Neural progenitor cell (in vitro differentiated cells): ENCODE data around the gene SUSD6. TPM values are rescaled to one million over a fixed set of nuclear protein-coding genes. Genes with fewer than 3 reads are reported as not detected.

Experiments
- DNase-seq: peaks from one replicate; pipeline ENCODE4 v3.0.0-alpha.2; 2016; ENCODE audit warnings: low spot score
- H2AFZ ChIP-seq: fragments of 200-600 bp; sonication (generic); replicated peaks from 2 replicates; pipeline ENCODE4 v1.6.1; 2016; ENCODE audit warnings: antibody characterized with exemption
- H3F3A ChIP-seq: fragments of 200-600 bp; sonication (generic); 2 replicates; pipeline ENCODE4 v1.6.1; 2016; ENCODE audit warnings: antibody characterized with exemption, low read depth
- H3K27ac ChIP-seq: fragments of 200-600 bp; sonication (generic); 2 replicates; pipeline ENCODE4 v1.5.1; 2016; ENCODE audit warnings: mild to moderate bottlenecking
- H3K27me3 ChIP-seq: fragments of 200-600 bp; sonication (generic); 2 replicates; pipeline ENCODE4 v1.6.1; 2016; ENCODE audit warnings: mild to moderate bottlenecking, moderate library complexity
- H3K36me3 ChIP-seq: fragments of 200-600 bp; sonication (generic); 2 replicates; pipeline ENCODE4 v1.5.1; 2016
- H3K4me1 ChIP-seq: fragments of 200-600 bp; sonication (generic); 2 replicates; pipeline ENCODE4 v1.6.1; 2016; ENCODE audit warnings: mixed run types
- H3K4me2 ChIP-seq: fragments of 200-600 bp; sonication (generic); 2 replicates; pipeline ENCODE4 v1.6.1; 2016
- H3K4me3 ChIP-seq: fragments of 200-600 bp; sonication (generic); 2 replicates; pipeline ENCODE4 v1.5.1; 2016
- H3K79me2 ChIP-seq: fragments of 200-600 bp; sonication (generic); 2 replicates; pipeline ENCODE4 v1.6.1; 2016; ENCODE audit warnings: low read depth
- H3K9ac ChIP-seq: fragments of 200-600 bp; sonication (generic); 2 replicates; pipeline ENCODE4 v1.6.1; 2016
- H3K9me3 ChIP-seq: fragments of 200-600 bp; sonication (generic); 2 replicates; pipeline ENCODE4 v1.5.1; 2016; ENCODE audit warnings: low read depth
- H4K20me1 ChIP-seq: fragments of 200-600 bp; sonication (generic); 2 replicates; pipeline ENCODE4 v1.6.1; 2016; ENCODE audit warnings: low read depth
- H3K27ac Mint-ChIP-seq: 3 replicates; pipeline ENCODE4 v1.8.0; 2021; ENCODE audit warnings: mixed read lengths
- H3K27me3 Mint-ChIP-seq: 2 replicates; pipeline ENCODE4 v1.8.0; 2022; ENCODE audit warnings: low read depth, mild to moderate bottlenecking, inconsistent platforms, moderate library complexity, mixed read lengths; ENCODE audit not compliant: insufficient read depth
- H3K36me3 Mint-ChIP-seq: 3 replicates; pipeline ENCODE4 v1.8.0; 2021; ENCODE audit warnings: mixed read lengths
- H3K4me1 Mint-ChIP-seq: 3 replicates; pipeline ENCODE4 v1.8.0; 2021; ENCODE audit warnings: mixed read lengths
- H3K4me3 Mint-ChIP-seq: 3 replicates; pipeline ENCODE4 v1.8.0; 2021; ENCODE audit warnings: mild to moderate bottlenecking, moderate library complexity, mixed read lengths
- H3K9me3 Mint-ChIP-seq: 3 replicates; pipeline ENCODE4 v1.8.0; 2020; ENCODE audit warnings: mixed read lengths
- CTCF ChIP-seq: fragments of 200-600 bp; sonication (generic); IDR thresholded peaks from 2 replicates; pipeline ENCODE4 v1.5.1; 2017; ENCODE audit warnings: antibody characterized with exemption, mild to moderate bottlenecking
- EZH2 ChIP-seq: fragments of 200-600 bp; sonication (generic); IDR thresholded peaks from 2 replicates; pipeline ENCODE4 v1.6.1; 2017; ENCODE audit warnings: antibody characterized with exemption, mild to moderate bottlenecking, moderate library complexity
- EZH2phosphoT487 ChIP-seq: fragments of 200-600 bp; sonication (generic); IDR thresholded peaks from 2 replicates; pipeline ENCODE4 v1.6.1; 2017; ENCODE audit warnings: antibody characterized with exemption
- total RNA-seq: library from RNA; depleted of rRNA; stranded (reverse); fragments of >200 nt; gene quantifications from 2 replicates; pipeline ENCODE4 v1.2.3, GENCODE V29; 2015; ENCODE audit warnings: low replicate concordance

Gene SUSD6
- total RNA-seq, 1 donor from 2014 or later: 6.3 TPM

GRCh38 chr14:69684461-69685217 is 73.2 kb downstream of the SUSD6 start:
- Histone ChIP-seq H3K79me2 (no peaks in the 10 kb centered on the region), H3K9ac (no peak overlapping the region), H3K36me3 (no peaks in the 10 kb centered on the region), H3F3A (peaks cover 9% of the 10 kb centered on the region), H2AFZ (no peak overlapping the region), H3K4me2 (no peak overlapping the region), H3K4me1 (peaks cover 48% of the 10 kb centered on the region), H3K4me3 (no peak overlapping the region), H3K9me3 (no peaks in the 10 kb centered on the region), H3K27me3 (no peaks in the 10 kb centered on the region), H4K20me1 (no peaks in the 10 kb centered on the region), H3K27ac (no peak overlapping the region)
- Mint-ChIP-seq H3K4me3 (no peak overlapping the region), H3K27ac (no peak overlapping the region), H3K27me3 (no peaks in the 10 kb centered on the region), H3K9me3 (peaks cover 6% of the 10 kb centered on the region), H3K4me1 (peaks cover 26% of the 10 kb centered on the region), H3K36me3 (peaks cover 4% of the 10 kb centered on the region)
- no peak for DNase-seq
- TF ChIP-seq EZH2phosphoT487 (no peak), EZH2 (no peak), CTCF (no peak)

DNA sequence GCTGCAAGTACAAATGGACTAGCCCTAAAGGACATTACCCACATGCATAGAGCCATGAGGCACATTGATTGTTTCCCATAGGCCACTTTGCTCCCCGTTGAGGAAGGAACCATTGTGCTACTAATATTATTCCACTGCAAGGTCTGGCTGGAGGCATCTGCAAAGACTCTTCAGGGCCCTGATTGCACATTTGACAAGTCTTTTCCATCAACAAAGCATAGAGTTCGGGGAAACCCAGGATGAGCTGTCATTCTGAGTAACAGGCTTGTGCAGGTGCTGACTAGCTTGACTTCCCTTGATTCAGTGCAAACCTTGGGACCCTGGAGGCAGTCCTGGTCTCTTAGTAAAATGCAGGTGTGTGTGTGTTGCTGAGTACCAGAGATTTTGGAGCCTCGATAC is 73.8 kb downstream of the SUSD6 start:
- Histone ChIP-seq H3K27me3 (no peaks in the 10 kb centered on the region), H2AFZ (no peak overlapping the region), H3K4me3 (no peak overlapping the region), H3K79me2 (no peaks in the 10 kb centered on the region), H3K4me1 (peaks cover 54% of the 10 kb centered on the region), H3K9ac (no peak overlapping the region), H3F3A (peaks cover 15% of the 10 kb centered on the region), H3K9me3 (no peaks in the 10 kb centered on the region), H3K36me3 (no peaks in the 10 kb centered on the region), H4K20me1 (no peaks in the 10 kb centered on the region), H3K4me2 (no peak overlapping the region), H3K27ac (no peak overlapping the region)
- no peak for TF ChIP-seq EZH2phosphoT487
- TF ChIP-seq EZH2: no peak
- no peak for TF ChIP-seq CTCF
- Mint-ChIP-seq H3K27ac (no peak overlapping the region), H3K4me1 (peaks cover 29% of the 10 kb centered on the region), H3K27me3 (no peaks in the 10 kb centered on the region), H3K4me3 (no peak overlapping the region), H3K9me3 (peaks cover 6% of the 10 kb centered on the region), H3K36me3 (peaks cover 4% of the 10 kb centered on the region)
- no peak for DNase-seq

DNA sequence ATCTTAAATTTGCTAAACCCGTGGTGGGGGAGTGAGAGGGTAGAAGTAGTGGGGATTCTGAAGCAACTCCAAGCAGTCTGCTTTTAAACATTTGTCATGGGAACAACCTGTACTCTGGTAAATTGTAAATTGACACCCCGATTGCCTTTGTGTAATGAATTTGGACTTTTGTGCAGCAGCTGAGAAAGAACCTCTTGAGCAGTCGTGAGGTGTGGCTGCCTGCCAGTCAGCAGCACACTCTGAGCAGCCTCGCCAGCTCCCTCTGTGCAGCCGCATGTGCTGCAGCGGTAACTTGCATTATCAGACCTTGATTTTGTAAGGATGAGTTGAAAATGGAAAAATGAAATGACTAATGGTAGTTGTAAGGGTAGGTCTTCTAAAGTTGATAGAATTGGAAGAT is 74.3 kb downstream of the SUSD6 start:
- no peak for TF ChIP-seq EZH2phosphoT487
- TF ChIP-seq EZH2: no peak
- no peak for TF ChIP-seq CTCF
- no peak overlapping the region for H2AFZ ChIP-seq
- H3K4me3 ChIP-seq: no peak overlapping the region
- Mint-ChIP-seq H3K4me1 (peaks cover 33% of the 10 kb centered on the region), H3K27me3 (no peaks in the 10 kb centered on the region), H3K27ac (no peak overlapping the region), H3K36me3 (peaks cover 4% of the 10 kb centered on the region), H3K9me3 (peaks cover 6% of the 10 kb centered on the region), H3K4me3 (no peak overlapping the region)
- H3K4me2 ChIP-seq: no peak overlapping the region
- no peaks in the 10 kb centered on the region for H3K36me3 ChIP-seq
- H3K27ac ChIP-seq: no peak overlapping the region
- H3K79me2 ChIP-seq: no peaks in the 10 kb centered on the region
- no peaks in the 10 kb centered on the region for H4K20me1 ChIP-seq
- H3K9ac ChIP-seq: no peak overlapping the region
- no peaks in the 10 kb centered on the region for H3K9me3 ChIP-seq
- no peaks in the 10 kb centered on the region for H3K27me3 ChIP-seq
- peaks cover 20% of the 10 kb centered on the region for H3F3A ChIP-seq
- peaks cover 59% of the 10 kb centered on the region for H3K4me1 ChIP-seq
- no peak for DNase-seq
